GM19324 (cell line): Measurements from ENCODE around the gene NUB1.

Experiments
- ATAC-seq: cut with Tn5 transposase; IDR thresholded peaks from one replicate; pipeline ENCODE4 v1.9.1; 2021; ENCODE audit warnings: mild to moderate bottlenecking, moderate library complexity; ENCODE audit not compliant: unreplicated experiment, low FRiP score

The NUB1 gene

GRCh38 chr7:151312831-151313809 lies 28.5 kb upstream of the NUB1 start:
- ATAC-seq, result no peak

GRCh38 chr7:151313857-151314256 lies 27.8 kb upstream of the NUB1 start:
- no peak for ATAC-seq

GRCh38 chr7:151314401-151314800 lies 27.2 kb upstream of the NUB1 start:
- ATAC-seq, result no peak

DNA sequence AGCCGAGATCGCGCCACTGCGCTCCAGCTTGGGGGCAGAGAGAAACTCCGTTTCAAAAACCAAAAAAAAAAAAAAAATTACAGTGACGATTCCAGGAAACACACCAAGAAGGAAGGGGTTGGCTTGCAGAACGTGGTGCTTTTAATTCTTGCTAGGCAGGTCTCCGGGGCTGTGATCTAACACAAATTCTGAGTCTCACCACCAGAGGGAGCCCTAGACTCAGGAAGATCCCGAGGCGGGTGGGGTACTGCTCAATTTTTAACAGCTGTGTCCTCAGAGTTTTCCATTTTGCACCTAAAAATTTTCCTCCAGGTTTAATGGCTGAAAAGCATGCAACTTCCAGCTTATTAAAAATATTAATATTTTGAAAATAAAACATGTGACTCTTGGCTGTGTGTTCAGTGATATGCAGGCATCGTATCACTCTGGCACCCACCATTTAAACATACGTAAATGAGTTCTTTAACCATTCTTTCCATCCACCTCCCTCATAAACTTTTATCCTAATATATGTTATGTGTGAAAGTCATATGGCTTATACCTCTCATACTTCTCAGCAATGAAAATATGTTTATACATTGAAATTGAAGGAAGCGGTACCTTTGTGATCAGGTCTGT lies 26.5 kb upstream of the NUB1 start:
- no peak for ATAC-seq

DNA sequence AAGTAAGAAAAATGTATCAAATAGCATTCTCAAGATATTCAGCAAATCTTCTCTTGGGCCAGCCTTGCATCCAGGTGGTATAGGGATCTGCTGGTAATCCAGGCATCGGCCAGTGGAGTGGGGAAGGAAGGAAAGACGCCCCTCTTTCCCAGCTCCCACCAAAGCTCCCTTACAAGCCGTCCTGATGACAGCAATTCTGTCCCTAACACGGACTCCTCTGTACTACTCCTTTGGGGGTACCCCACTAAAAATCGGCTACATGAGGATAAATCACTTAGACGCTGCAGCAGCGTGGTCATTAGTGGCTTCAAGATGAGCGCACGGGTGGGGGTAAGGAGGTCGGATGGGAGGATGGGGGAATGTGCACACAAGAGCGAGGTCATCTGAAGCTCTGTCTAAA lies 24.7 kb upstream of the NUB1 start:
- ATAC-seq, result no peak

DNA sequence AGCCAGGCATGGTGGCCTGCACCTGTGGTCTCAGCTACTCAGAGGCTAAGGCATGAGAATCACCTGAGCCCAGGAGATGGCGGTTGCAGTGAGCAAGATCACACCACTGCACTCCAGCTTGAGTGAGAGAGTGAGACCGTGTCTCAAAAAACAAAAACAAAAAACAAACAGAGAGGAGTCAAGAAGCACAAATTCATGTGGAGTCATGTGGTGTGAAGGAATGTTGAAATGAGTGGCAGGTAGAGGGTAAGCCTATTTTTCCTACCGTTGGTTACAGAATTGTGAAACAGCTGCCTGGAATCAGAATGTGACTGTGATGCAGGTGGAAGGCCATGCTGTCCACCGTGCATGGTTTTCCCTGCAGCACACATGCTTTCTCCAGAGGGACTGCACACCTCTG lies 23.7 kb upstream of the NUB1 start:
- no peak for ATAC-seq

- ATAC-seq, result no peak
Measured at GRCh38 chr7:151319189-151319588, 22.4 kb upstream of the NUB1 start.

DNA sequence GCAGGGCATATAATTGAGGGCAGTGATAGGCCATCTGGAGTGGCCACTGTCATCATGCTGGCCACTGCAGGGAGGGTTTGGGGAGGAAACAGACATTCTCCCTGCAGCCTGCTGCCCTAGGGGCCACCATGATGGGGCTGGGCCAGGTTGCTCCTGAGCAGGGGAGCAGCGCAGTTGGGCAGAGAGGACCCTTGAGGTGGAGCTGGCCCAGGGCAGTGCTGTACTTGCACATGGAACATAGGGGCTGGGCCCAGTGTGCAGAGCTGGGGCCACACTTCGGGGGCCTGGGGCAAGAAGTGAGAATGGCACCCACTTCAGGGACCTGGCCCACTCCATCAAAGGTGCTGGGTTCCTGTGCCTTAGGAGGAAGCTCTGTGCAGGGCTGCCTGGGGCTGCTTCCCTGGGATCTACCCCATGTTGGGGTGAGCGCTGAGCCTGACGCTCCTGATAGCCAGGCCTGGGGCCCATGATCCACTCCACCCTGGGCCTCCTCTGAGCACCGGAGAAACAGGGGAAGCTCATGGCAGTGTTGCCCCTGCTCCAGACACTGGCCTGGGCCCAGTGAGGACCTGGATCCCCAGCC lies 21.3 kb upstream of the NUB1 start:
- no peak for ATAC-seq

DNA sequence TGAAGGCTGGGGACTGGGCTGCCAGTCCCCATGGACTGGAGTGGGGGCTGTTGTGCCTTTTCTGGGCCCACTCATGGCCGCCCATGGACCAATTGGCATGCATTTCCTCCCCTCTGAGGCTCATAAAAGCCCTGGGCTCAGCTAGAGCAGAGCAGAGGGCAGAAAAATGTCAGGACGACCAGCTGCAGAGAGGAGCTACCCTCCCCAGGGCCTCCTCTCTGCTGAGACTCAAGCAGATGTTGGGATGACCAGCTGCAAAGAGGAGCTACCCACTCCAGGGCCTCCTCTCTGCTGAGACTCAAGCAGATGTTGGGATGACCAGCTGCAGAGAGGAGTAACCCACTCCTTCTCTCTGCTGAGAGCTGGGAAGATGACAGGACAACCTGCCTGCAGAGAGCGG lies 20.3 kb upstream of the NUB1 start:
- no peak for ATAC-seq

DNA sequence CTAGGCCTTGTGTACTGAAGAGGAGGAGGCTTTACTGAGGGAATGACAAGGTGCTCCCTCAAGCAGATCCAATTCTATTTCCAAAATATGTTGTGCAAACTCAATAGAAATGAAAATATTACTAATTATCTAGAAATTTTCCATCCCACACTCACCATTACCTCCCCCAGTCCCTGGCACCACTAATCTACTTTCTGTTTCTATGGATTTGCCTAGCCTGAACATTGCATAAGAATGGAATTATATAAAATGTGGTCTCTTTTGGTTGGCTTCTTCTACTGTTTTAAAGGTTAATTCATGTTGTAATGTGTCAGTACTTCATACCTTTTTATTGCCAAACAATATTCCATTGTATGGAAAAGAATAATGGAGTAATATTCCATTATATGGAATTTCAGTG lies 18.7 kb upstream of the NUB1 start:
- no peak for ATAC-seq

- ATAC-seq, result no peak
Measured at GRCh38 chr7:151327022-151327421, 14.6 kb upstream of the NUB1 start.

- no peak for ATAC-seq
Measured at GRCh38 chr7:151327659-151328058, 14.0 kb upstream of the NUB1 start.

GRCh38 chr7:151330181-151330580 lies 11.4 kb upstream of the NUB1 start:
- ATAC-seq, result no peak

DNA sequence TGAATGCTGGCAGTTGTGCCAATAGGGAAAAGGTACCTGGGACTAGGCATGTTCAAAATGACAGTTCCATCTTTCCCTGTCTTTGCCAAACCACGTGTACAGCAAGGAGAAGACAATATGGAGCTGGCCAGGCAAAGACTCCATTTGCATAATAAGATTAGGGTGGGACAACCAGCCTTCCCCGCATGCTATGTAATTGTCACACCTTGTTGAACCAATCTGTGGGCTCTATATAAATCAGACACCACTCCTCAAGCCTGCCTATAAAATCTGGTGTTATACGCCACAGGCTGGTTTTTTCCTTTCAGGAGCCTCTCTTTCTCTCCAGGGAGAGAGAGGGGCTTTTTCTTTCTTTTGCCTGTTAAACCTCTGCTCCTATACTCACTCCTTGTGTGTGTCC lies 11.0 kb upstream of the NUB1 start:
- ATAC-seq, result no peak

- ATAC-seq, result no peak
Measured at GRCh38 chr7:151334628-151335027, 7.0 kb upstream of the NUB1 start.

DNA sequence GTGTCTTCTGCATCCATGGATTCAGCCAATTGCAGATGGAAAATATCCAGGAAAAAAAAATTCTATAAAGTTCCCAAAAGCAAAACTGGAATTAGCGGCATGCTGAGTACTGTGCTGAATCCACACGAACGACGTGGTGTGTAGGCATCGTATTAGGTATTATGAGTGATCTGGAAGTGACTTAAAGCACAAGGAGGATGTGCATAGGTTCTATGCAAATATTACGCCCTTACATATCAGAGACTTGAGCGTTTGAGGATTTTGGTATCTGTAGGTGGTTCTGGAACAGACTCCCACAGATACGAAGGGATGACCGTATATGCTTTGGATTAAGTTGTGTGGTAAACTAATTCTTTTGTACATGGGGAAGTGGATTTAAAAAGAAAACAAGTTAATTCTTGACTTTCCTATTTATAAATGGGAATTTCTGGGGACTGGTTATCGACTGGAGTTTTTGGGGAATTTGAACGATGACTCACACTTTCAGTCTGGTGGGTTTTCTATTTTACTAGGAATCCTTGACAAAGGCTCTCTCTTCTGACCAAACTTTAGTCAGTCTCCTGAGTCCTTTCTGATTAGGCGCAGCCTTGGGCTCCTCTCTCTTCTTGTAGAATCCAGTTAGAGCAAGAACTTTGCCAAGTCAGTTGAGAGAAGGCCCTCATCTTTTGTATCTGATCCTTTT lies 5.4 kb upstream of the NUB1 start:
- no peak for ATAC-seq

- ATAC-seq, result no peak
Measured at GRCh38 chr7:151337346-151337745, 4.3 kb upstream of the NUB1 start.

DNA sequence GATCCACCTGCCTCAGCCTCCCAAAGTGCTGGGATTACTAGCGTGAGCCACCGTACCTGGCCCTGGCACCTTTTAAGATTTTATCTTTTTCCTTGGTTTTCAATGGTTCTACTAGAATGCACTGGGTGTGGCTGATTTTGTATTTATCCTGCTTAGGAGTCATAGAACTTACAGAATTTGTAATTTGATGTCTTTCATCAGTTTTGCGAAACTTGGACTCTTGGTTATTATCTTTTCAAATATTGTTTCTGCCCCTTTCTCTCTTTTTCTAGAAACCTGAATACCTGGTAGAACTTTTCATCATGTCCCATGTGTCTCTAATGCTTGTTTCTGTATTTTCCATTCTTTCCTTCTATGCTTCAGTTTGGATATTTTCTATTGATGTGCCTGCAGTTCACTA lies 2.8 kb upstream of the NUB1 start:
- no peak for ATAC-seq

GRCh38 chr7:151339651-151340382 lies 1.8 kb upstream of the NUB1 start:
- ATAC-seq, result no peak

DNA sequence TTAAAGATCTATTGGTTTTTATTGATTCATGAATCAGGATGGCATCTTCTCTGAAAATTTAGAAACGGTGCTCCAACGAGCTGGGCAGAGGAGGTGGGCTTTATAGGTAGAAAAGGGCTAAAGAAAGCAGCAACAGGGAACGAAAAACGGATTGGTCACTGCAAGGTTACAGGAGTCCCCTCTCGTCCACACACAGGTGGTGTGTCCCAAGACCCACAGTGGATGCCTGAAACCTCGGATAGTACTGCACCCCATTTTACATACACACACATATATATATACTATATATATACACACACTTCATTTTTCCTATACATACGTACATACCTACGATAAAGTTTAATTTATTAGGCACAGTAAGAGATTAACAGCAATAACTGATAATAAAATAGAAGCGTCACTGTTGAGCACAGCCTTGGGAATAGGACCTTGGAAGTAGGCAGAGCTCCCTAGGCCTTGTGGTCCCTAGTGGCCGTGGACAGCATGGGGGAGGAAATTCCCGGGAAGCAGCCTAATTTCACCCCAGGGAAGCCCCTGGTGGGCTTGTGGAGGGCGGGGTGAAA lies 737 bp upstream of the NUB1 start:
- ATAC-seq, result no peak
